GM18517 (cell line): ENCODE data around the gene SRGN.
"Not testable (repeated sequence)": the region's sequence is repeated elsewhere in the genome, so short reads cannot be mapped to it uniquely, and the experiment has no call there.

Experiments used
- ATAC-seq: cut with Tn5 transposase; IDR thresholded peaks from one replicate; pipeline ENCODE4 v1.9.1; 2021; ENCODE audit warnings: mild to moderate bottlenecking, moderate library complexity; ENCODE audit not compliant: unreplicated experiment

The SRGN gene

DNA sequence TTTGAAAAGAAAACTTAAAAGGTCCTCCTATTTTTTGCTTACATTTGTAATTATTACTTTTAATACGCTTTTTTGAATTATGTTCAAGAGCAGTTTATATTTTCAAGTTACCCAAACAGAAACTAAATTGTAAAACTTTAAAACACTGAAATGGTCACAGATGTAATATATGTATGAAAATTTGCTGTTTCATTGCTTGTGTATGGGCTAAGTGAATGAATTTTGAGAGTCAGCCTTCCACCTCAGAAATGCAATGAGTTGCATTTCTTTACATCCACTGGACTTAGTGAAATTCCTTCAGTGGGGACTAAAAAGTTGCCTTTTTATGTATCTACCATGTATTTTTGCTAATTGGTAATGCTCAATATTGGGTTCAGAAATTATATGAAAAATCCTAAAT, 37.7 kb downstream of the SRGN start:
- no peak for ATAC-seq

DNA sequence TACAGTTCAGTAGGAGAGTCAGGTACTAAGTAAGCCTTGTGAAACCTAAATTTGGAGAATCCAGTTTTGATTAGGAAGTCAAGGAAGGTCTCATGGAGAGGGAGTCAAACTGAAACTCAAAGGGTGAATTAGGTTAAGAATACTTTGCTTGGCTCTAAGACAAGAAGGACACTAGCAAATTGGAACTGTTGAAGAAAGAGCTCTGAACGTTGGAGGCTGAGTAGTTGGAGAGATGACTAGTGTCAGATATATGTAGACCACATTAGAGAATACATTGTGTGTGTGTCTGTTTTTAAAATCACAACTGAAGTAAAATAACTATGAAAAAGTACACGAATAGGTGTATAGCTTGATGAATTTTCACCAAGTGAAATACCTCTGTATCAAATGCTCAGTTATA, 42.3 kb downstream of the SRGN start:
- no peak for ATAC-seq

DNA sequence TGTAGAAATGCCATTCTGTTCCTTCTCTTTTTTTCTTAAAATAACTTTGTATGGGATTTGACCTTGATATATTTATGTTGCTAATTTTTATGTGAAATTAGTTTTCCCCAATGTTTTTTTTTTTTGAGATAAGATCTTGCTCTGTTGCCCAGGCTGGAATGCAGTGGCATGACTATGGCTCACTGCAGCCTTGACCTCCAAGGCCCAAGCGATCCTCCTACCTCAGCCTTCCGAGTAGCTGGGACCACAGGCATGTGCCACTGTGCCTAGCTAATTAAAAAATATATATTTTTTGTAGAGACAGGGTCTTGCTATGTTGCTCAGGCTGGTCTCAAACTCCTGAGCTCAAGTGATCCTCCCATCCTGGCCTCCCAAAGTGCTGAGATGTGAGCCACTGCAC, 52.1 kb downstream of the SRGN start:
- ATAC-seq, result no peak

DNA sequence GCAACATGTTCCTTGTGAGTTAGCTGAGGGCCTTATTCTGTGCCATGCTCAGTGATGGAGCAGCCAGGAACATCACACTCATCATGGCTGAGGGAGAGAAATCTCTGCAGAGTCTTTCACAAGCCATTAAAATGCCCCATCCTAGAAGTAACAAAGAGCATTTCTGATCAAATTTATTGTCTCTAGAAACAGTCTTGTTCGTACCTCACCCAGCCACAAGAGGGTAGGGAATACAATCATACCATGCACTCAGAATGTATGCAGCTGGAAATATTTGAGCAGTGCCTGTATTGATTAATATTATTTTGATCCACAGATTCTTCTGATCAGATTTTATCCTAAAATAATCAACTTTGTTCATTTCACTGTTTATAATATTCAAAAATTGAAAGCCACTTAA, 53.4 kb downstream of the SRGN start:
- no peak for ATAC-seq

DNA sequence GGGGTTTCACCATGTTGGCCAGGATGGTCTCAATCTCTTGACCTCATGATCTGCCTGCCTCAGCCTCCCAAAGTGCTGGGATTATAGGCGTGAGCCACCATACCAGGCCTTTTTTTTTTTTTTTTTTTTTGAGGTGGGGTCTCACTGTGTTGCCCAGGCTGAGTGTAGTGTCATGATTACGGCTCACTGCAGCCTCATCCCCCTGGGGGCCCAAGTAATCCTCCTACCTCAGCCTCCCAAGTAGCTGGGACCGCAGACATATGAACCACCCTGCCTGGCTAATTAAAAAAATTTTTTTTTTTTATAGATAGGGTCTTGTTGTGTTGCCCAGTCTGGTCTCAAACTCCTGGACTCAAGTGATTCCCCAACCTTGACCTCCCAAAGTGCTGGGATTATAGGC, 54.2 kb downstream of the SRGN start:
- ATAC-seq, result not testable (repeated sequence)

DNA sequence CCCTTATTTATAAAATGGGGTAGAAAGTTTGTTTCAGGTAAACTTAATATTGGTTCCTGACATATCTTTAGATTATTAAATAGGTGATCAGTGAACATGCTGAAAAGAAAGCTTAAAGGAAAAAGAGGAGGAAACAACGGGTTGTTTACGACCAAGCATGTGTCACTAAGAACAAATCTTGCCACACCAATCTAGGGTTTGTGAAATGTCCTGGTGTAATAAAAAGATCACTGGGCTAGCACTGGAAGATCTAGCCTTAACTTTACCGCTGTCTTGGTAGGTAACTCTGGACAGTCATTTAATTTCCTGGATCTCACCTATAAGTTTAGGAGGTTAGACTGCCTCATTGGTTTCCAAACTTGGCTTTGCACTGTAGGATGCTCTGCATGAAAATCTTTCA, 55.1 kb downstream of the SRGN start:
- no peak for ATAC-seq

DNA sequence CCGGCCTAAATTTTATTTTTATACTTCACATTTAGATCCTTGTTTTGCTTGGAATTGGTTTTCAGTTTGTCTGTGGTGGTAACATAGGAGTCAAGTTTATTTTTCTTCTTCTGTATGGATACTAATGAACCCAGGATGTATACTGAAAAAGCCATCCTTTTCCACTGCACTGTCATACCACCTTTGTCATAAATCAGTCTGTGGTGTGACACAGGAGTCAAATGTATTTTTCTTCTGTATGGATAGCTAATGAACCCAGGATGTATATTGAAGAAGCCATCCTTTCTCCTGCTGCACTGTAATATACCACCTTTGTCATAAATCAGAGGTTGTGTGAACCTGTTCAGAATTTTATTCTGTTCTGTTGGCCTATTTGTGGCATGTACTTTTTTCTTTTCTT, 57.4 kb downstream of the SRGN start:
- no peak for ATAC-seq

DNA sequence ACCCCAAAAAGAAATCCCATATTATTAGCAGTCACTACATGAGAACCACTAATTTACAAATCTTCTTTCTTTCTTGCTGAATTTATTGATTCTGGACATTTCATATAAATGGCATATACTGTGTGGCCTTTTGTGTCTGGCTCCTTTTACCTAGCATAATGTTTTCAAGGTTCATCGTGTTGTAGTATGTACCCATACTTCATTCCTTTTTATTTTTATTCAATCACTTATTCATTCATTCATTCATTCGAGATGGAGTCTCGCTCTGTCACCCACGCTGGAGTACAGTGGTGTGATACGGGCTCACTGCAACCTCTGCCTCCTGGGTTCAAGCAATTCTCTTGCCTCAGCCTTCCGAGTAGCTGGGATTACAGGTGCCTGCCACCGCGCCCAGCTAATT, 58.0 kb downstream of the SRGN start:
- no peak for ATAC-seq

DNA sequence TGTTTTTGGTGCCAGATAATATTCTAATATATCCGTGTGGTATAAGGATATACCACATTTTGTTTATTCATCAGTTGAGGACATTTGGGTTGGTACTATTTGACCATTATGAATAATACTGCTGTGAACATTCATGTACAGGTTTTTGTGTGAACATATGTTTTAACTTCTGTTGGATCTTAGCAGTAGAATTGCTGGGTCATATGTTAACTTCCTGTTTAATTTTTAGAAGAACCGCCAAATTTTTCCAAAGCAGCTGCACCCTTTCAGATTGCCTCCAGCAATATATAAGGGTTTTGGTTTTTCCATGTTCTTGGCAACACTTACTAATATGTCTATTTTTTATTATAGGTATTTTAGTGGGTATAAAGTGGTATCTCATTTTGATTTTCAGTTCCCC, 58.9 kb downstream of the SRGN start:
- ATAC-seq, result no peak

DNA sequence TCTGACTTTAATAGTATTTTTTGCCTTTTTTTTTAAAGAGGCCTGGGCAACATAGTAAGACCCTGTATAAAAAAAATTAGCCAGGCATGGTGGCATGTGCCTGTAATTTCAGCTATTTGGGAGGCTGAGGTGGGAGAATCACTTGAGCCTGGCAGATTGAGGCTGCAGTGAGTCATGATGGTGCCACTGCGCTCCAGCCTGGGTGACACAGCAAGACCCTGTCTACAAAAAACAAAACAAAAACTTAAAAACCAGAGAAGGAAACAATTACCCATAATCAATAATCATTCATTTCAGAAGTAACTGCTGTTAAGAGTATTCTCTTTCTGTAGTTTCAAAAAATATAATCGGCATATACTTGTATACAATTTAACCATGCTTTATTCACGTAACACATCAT, 64.1 kb downstream of the SRGN start:
- no peak for ATAC-seq

DNA sequence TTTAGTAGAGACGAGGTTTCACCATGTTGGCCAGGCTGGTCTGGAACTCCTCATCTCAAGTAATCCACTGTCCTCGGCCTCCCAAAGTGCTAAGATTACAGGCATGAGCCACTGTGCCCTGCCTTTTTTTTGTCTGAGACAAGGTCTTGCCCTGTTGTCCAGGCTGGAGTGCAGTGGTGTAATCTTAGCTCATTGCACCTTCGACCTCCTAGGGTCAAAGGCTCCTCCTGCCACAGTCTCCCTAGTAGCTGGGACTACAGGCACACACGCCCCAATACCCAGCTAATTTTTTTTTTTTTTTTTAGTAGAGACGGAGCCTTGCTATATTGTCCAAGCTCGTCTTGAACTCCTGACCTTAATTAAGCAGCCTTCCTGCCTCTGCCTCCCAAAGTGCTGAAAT, 65.3 kb downstream of the SRGN start:
- no peak for ATAC-seq
